Left lobe of liver (tissue), 2 donors: Measurements from ENCODE around the gene SLC12A3. TPM values are rescaled to one million over a fixed set of nuclear protein-coding genes. Genes with fewer than 3 reads are reported as not detected.
A peak's percentile ranks its signal among the peaks of the same experiment; 100 is the strongest.

Experiments used
- ATAC-seq: fragments of 200-7000 bp; cut with Tn5 transposase; one replicate; pipeline ENCODE4 v1.9.1; 2020; ENCODE audit warnings: mild to moderate bottlenecking, moderate library complexity
- DNase-seq: peaks from one replicate; pipeline ENCODE4 v3.0.0-alpha.2; 2020; ENCODE audit warnings: low spot score
- total RNA-seq: library from RNA; stranded (reverse); gene quantifications from one replicate; pipeline ENCODE4 v1.2.1, GENCODE V29; 2021
- donor health status: DM: no; HTN: no; CAD: no; lungs with moderate emphysema.
- donor health status: DM: no; HTN: yes; CAD: no.

Gene SLC12A3
- total RNA-seq, 1 donor from 2014 or later, result not detected

DNA sequence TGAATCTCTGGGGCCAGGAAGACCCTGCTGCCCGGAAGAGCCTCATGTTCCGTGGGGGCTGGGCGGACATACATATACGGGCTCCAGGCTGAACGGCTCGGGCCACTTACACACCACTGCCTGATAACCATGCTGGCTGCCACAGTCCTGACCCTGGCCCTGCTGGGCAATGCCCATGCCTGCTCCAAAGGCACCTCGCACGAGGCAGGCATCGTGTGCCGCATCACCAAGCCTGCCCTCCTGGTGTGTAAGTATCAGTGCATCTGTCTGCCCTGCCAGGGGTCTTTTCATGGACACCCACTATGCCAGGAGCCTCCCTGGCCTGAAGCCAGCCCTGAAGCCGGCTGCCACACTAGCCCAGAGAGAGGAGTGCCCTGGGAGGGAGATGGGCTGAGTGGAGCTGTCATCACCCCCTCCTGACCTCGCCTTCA, 96.9 kb downstream of the SLC12A3 start, which contains the start of gene CETP:
Gene CETP, plus strand, starts transcription at position 100 of the 431 bp plus-strand sequence. Its CDS starts 30 bp downstream, at position 130.
- ATAC-seq (peak; percentile 32), DNase-seq (no peak)

GRCh38 chr16:56964243-56965148, 99.5 kb downstream of the SLC12A3 start:
- peak; percentile 56 for ATAC-seq
- DNase-seq, result peak; percentile 74

Other genes with a start within 250 kb of the SLC12A3 start
- gene MT1E, start 239.4 kb upstream of the SLC12A3 start, total RNA-seq, result 1,576 TPM
- gene MT1M, start 232.5 kb upstream of the SLC12A3 start, total RNA-seq, result 546 TPM
- gene MT1A, start 226.5 kb upstream of the SLC12A3 start, total RNA-seq, result 141 TPM
- gene MT1B, start 213.3 kb upstream of the SLC12A3 start, total RNA-seq, result 2.7 TPM
- gene MT1F, start 207.2 kb upstream of the SLC12A3 start, total RNA-seq, result 763 TPM
- 5,960 TPM for gene MT1G, start 197.1 kb upstream of the SLC12A3 start, total RNA-seq
- gene MT1H, start 195.4 kb upstream of the SLC12A3 start, total RNA-seq, result 949 TPM
- gene MT1X, start 182.7 kb upstream of the SLC12A3 start, total RNA-seq, result 2,271 TPM
- 13.2 TPM for gene NUP93, start 135.1 kb upstream of the SLC12A3 start, total RNA-seq
- gene HERPUD1, start 66.9 kb downstream of the SLC12A3 start, total RNA-seq, result 122 TPM
- gene CETP, start 96.7 kb downstream of the SLC12A3 start, total RNA-seq, result 3.8 TPM
- 6.4 TPM for gene NLRC5, start 124.3 kb downstream of the SLC12A3 start, total RNA-seq
- gene CPNE2, start 227.4 kb downstream of the SLC12A3 start, total RNA-seq, result 7.3 TPM